ENCODE data around the gene WNT11. TPM values are rescaled to one million over a fixed set of nuclear protein-coding genes. Genes with fewer than 3 reads are reported as not detected.

The WNT11 gene
- total and polyA plus RNA-seq, 7 donors = 4.5 to 13.0 (median 6.5) TPM

DNA sequence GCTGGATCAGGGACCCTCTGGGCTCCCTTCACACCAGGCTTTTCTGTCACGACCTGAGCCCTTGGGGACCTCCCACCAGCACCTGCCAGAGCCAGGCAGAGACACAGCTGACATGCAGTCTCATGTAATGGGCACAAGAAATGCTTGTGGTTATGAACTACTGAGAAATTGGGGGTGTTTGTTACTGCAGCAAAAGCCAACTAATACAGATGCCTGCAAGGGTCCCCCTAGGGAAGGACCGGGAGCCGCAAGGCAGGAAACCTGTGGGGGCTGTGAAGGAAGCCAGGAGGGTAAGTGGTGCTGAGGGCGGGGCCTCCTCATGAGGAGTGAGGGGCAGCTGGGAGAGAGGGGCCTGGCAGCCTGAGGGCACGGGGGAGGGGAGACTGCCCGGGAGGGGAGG is 16.6 kb downstream of the WNT11 start:
- intact Hi-C loops (cut with DNase I) = no loop called here
- H3K36me3 ChIP-seq (ENCODE audit: insufficient read depth in 1 of 2, low read depth in 1 of 2) = peaks cover 0 to 44% of the 10 kb centered on the region in 2 donors
- H3K4me1 ChIP-seq = peaks cover 12% of the 10 kb centered on the region
- no peak for DNase-seq
- no peak overlapping the region for H3K4me3 ChIP-seq
- TF ChIP-seq, protein P1, sequence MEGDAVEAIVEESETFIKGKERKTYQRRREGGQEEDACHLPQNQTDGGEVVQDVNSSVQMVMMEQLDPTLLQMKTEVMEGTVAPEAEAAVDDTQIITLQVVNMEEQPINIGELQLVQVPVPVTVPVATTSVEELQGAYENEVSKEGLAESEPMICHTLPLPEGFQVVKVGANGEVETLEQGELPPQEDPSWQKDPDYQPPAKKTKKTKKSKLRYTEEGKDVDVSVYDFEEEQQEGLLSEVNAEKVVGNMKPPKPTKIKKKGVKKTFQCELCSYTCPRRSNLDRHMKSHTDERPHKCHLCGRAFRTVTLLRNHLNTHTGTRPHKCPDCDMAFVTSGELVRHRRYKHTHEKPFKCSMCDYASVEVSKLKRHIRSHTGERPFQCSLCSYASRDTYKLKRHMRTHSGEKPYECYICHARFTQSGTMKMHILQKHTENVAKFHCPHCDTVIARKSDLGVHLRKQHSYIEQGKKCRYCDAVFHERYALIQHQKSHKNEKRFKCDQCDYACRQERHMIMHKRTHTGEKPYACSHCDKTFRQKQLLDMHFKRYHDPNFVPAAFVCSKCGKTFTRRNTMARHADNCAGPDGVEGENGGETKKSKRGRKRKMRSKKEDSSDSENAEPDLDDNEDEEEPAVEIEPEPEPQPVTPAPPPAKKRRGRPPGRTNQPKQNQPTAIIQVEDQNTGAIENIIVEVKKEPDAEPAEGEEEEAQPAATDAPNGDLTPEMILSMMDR (IDR thresholded peaks at IDR 0.05) = no peak
- H3K9me3 ChIP-seq = no peaks in the 10 kb centered on the region
- 76 to 89% (median 83%) methylated on average over 6 of the region's 6 CpGs for WGBS, 3 donors
- ATAC-seq = no peak
- no peaks in the 10 kb centered on the region for H3K27me3 ChIP-seq (ENCODE audit: insufficient read depth in 3 of 3, low read length in 2 of 3)
- no peak overlapping the region for H3K27ac ChIP-seq

DNA sequence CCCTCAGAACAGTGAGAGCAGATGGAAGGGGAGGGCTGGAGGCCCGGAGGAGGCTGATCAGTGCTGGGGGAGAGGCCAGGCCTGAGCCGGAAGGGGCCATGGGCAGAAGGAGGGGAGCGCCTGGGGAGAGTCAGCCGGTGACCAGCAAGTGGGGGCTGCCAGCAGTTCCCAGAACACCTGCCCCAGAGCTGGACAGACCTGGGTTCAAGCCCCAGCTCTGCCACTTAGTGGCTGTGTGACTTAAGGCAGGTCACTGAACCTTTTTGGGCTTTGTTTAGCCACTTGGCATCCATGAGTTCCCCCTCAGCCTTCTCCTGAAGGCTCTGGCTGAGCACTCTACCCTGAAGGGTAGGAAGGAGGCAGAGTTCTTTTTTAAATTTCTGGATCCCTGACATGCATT is 17.4 kb downstream of the WNT11 start:
- Histone ChIP-seq H3K27ac (peak overlapping the region; percentile 88), H3K36me3 (ENCODE audit: insufficient read depth in 1 of 2, low read depth in 1 of 2) (peaks cover 0 to 40% of the 10 kb centered on the region in 2 donors), H3K4me3 (no peak overlapping the region), H3K4me1 (peaks cover 20% of the 10 kb centered on the region), H3K9me3 (no peaks in the 10 kb centered on the region), H3K27me3 (ENCODE audit: insufficient read depth in 3 of 3, low read length in 2 of 3) (no peaks in the 10 kb centered on the region)
- 87 to 90% (median 89%) methylated on average over 4 of the region's 4 CpGs for WGBS, 3 donors
- TF ChIP-seq, protein P1 (IDR thresholded peaks at IDR 0.05) = no peak
- ATAC-seq (no peak), DNase-seq (no peak)
- intact Hi-C loops (cut with DNase I) = no loop called here

DNA sequence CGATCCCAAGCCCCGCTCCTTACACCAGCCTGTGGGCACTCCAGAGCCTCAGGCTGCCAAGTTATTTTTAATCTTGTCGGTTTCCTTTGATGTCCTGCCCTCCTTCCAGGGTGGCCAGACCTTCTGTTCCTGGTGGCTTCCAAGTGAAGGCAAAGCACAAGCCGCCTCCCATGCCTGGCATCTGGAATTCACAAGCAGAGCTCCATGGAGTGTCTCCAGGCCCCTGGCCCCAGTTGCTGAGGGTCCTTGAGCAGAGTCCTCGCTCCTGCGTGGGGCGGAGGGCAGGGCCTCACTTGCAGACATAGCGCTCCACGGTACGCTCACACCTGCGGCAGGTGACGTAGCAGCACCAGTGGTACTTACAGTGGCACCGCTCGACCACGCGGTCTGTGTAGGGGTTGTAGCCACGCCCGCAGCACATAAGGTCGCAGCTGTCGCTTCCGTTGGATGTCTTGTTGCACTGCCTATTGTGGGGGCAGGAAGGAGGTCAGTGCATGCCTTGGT is 19.5 kb downstream of the WNT11 start:
- peaks cover 21% of the 10 kb centered on the region for H3K4me1 ChIP-seq
- H3K36me3 ChIP-seq (ENCODE audit: insufficient read depth in 1 of 2, low read depth in 1 of 2) = peaks cover 0 to 26% of the 10 kb centered on the region in 2 donors
- peak overlapping the region; percentile 88 for H3K27ac ChIP-seq
- DNase-seq = peak; percentile 42 to 68
- peak overlapping the region; percentile 51 for H3K4me3 ChIP-seq
- WGBS, 3 donors = 35 to 68% (median 40%) methylated on average over 21 of the region's 21 CpGs
- ATAC-seq = peak; percentile 70 to 89 (median 85)
- no peaks in the 10 kb centered on the region for H3K27me3 ChIP-seq (ENCODE audit: insufficient read depth in 3 of 3, low read length in 2 of 3)
- H3K9me3 ChIP-seq = no peaks in the 10 kb centered on the region
- TF ChIP-seq, protein P1 (IDR thresholded peaks at IDR 0.05) = no peak
- intact Hi-C loops (cut with DNase I) = no loop called here

DNA sequence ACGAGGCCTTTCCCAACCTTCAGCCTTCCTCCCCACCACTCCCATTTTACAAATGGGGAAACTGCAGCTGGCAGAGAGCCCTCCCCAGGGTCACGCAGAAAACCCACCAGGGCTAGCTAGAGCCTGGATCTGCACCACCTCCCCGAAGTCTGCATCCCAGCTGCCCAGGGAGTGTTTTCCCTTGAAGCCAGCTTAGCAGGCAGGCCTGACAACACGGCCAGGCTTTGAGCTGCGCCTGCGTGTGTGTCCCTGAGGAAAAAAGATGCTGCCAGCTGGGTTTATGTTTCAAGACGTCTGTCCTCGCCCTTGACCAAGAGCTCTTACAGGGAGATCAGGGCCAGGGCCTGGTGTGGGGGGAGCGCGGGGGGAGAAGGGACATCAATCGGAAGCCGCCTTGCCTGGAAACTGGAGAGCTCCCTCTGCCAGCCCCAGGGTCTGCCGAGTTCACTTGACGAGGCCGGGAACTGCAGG is 20.3 kb downstream of the WNT11 start:
- 13 to 22% (median 16%) methylated on average over 15 of the region's 15 CpGs for WGBS, 3 donors

More for the DNA sequence above, 20.3 kb downstream of the WNT11 start:
- H3K36me3 ChIP-seq (ENCODE audit: insufficient read depth in 1 of 2, low read depth in 1 of 2) = peaks cover 0 to 17% of the 10 kb centered on the region in 2 donors
- H3K27ac ChIP-seq = peak overlapping the region; percentile 88
- H3K9me3 ChIP-seq = no peaks in the 10 kb centered on the region
- DNase-seq (peak; percentile 86 to 91), ATAC-seq (peak; percentile 88 to 95 (median 90))
- TF ChIP-seq, protein P1 (IDR thresholded peaks at IDR 0.05) = no peak
- peaks cover 21% of the 10 kb centered on the region for H3K4me1 ChIP-seq
- no peaks in the 10 kb centered on the region for H3K27me3 ChIP-seq (ENCODE audit: insufficient read depth in 3 of 3, low read length in 2 of 3)
- H3K4me3 ChIP-seq = no peak overlapping the region
- intact Hi-C loops (cut with DNase I) = no loop called here
